Ishikawa (cell line): Measurements from ENCODE around the gene PARN.

Source experiments
- CEBPB ChIP-seq: IDR thresholded peaks from 2 replicates; pipeline ENCODE4 v1.6.1; 2012
- CREB1 ChIP-seq: IDR thresholded peaks from 2 replicates; pipeline ENCODE4 v1.6.1; 2012; ENCODE audit warnings: low read depth
- EP300 ChIP-seq: IDR thresholded peaks from 2 replicates; pipeline ENCODE4 v1.6.1; 2012; ENCODE audit warnings: borderline replicate concordance
- RAD21 ChIP-seq: IDR thresholded peaks from 2 replicates; pipeline ENCODE4 v1.6.1; 2012; ENCODE audit warnings: low read depth
- TAF1 ChIP-seq: IDR thresholded peaks from 2 replicates; pipeline ENCODE4 v1.6.1; 2012; ENCODE audit warnings: low read depth, mild to moderate bottlenecking
- TEAD4 ChIP-seq: IDR thresholded peaks from 2 replicates; pipeline ENCODE4 v1.6.1; 2012
- YY1 ChIP-seq: IDR thresholded peaks from 2 replicates; pipeline ENCODE4 v1.6.1; 2012; ENCODE audit warnings: low read depth
- TF ChIP-seq, protein P1 (sequence below): IDR thresholded peaks from 2 replicates; pipeline ENCODE4 v1.6.1; 2012; ENCODE audit warnings: low read depth, mild to moderate bottlenecking

DNA sequence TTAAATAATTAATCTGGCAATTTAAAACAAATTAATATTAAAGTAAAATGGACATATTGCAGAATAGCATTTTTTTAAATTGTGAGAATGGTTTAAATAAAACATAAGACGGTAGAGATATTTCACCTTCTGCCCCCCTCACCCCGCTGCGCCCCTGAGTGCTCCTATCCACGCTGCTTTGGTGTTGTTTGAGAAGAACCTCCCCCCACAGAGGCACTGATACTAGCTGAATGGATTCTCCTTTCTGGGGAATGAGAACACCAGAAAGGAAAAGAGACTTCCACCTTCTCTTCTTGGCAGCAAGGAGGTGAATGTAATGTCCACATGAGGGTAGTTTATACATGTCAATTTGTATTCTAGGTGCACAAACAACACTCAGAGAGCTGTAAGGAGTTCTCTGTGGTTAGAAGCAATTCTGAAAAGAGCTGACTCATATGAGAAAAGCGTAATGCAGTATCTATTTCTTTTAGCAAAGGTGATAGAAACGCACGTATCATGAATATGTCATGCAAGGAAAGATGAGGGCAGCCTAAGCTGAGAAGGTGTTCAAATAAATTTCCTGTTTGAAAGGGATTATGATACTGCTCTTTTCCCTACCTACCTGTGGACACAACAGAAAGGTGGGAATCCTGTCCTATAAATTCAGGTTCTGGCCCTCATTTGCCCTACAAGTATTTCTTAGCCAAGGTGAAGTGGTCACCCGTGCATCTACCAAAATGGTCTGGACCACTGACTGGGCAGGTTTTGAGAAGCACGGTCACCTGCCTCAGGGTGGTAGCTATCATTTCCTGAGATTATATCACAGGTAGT lies 126.9 kb downstream of the PARN start:
- TF ChIP-seq YY1 (no peak), CEBPB (no peak), TAF1 (no peak), TEAD4 (no peak), EP300 (no peak), CREB1 (no peak), RAD21 (no peak)
- TF ChIP-seq, protein P1, sequence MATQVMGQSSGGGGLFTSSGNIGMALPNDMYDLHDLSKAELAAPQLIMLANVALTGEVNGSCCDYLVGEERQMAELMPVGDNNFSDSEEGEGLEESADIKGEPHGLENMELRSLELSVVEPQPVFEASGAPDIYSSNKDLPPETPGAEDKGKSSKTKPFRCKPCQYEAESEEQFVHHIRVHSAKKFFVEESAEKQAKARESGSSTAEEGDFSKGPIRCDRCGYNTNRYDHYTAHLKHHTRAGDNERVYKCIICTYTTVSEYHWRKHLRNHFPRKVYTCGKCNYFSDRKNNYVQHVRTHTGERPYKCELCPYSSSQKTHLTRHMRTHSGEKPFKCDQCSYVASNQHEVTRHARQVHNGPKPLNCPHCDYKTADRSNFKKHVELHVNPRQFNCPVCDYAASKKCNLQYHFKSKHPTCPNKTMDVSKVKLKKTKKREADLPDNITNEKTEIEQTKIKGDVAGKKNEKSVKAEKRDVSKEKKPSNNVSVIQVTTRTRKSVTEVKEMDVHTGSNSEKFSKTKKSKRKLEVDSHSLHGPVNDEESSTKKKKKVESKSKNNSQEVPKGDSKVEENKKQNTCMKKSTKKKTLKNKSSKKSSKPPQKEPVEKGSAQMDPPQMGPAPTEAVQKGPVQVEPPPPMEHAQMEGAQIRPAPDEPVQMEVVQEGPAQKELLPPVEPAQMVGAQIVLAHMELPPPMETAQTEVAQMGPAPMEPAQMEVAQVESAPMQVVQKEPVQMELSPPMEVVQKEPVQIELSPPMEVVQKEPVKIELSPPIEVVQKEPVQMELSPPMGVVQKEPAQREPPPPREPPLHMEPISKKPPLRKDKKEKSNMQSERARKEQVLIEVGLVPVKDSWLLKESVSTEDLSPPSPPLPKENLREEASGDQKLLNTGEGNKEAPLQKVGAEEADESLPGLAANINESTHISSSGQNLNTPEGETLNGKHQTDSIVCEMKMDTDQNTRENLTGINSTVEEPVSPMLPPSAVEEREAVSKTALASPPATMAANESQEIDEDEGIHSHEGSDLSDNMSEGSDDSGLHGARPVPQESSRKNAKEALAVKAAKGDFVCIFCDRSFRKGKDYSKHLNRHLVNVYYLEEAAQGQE = no peak
